GM19043 (cell line): ENCODE measurements around the gene MAPK8IP3.
"Not testable (repeated sequence)": the region's sequence is repeated elsewhere in the genome, so short reads cannot be mapped to it uniquely, and the experiment has no call there.

ENCODE experiments used
- ATAC-seq: cut with Tn5 transposase; IDR thresholded peaks from one replicate; pipeline ENCODE4 v1.9.1; 2021; ENCODE audit warnings: low read depth; ENCODE audit not compliant: unreplicated experiment

Gene MAPK8IP3

DNA sequence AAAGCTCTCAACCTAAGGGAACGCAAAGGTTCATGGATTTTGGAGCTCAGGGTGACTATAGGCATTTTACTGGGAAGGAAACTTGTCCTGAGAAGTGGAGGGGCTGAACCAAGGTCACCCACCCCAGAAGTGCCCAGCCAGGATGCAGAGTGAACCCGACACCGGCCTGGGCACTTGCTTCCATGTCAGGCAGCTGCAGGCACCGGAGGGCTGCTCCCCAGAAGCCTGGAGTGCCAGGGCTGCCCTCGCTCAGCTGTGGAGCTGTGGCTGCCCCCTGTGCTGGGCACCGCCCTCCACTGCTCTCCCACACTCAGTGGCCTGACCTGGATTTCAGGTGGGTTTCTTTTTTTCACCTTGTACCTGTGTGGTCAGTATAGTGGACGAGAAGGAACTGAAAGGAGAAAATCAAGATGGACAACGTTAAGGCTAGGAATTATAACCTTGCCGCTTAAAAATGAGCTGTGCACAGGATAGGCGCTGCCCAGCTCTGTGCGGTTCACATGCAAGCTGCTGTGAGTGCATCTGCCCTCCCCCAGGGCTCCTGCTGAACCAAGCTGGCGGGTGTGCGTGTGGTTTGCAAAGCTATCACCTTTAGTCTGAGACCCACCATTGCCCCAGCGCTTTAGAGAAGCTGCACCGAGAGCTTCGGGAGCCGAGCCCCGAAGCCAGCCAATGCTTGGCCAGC lies 2.2 kb downstream of the MAPK8IP3 start:
- ATAC-seq: no peak

DNA sequence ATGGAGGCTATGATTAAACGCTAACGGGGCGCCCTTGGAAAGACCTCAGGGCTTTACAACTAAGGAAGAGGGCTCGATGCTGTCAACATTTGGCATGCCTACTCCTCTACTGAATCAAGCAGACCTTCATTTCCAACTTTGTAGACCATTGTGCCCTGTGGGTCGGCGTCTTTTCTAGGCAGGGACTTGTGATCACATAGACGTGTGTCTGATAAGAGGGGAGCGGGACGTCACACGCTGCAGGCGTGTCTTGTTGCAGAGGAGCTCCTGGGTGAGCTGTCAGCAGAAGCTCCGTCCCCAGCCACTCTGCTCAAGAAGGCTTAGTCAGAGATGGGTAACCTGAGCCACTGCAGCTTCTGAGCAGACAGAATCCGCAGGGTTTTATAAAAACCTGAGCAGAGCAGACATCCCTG lies 2.8 kb downstream of the MAPK8IP3 start:
- no peak for ATAC-seq

DNA sequence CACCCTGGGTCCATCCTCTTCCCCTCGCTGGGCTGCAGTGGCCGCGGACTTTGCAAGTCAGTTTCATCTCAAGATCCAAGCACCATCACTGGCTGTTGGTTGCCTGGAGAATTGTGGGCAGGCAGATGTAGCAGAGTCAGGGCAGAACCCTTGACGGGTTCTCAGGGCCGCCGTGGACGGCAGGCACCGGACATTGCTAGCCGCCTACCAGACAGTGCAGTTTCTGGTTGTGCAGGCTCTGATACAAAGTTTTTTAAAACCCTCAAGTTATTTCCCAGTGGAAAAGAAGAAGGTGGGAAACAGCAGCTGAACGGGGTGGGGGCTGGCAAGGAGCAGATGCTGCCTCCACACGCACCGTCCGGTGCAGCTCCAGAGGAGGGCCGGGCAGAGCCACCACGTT lies 3.4 kb downstream of the MAPK8IP3 start:
- ATAC-seq: no peak

DNA sequence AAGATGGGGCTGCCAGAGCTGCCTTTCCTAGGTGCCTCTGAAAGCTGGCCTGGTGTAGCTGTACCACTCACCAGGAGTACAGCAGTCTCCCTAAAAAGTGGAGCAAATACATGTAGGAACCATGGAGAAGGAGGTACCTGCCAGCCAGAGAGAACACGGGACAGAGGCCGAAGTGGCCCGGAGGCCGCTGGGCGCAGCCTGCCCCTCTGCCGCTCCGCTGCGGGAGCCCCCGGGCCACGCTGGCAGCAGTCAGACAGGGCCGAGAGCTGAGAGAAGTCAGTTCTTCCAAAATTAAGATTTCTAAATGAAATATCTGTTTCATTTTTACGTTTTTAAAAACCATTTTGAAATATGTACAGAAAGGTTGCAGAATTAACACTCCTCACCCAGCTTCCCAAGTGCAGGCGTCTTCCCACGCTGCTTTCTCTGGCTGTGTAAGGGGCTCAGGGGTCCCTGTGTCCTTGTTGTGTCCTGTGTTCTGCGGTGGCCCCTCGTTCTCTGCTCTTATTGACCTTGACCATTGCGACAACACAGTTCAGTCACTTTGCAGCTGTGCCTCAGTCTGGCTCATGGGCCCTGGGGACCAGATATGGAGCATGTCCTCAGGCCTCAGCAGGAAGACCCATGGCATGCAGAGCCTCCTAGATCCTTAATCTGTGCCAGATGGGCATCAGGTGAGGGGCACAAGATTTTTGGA lies 5.0 kb downstream of the MAPK8IP3 start:
- ATAC-seq: no peak

DNA sequence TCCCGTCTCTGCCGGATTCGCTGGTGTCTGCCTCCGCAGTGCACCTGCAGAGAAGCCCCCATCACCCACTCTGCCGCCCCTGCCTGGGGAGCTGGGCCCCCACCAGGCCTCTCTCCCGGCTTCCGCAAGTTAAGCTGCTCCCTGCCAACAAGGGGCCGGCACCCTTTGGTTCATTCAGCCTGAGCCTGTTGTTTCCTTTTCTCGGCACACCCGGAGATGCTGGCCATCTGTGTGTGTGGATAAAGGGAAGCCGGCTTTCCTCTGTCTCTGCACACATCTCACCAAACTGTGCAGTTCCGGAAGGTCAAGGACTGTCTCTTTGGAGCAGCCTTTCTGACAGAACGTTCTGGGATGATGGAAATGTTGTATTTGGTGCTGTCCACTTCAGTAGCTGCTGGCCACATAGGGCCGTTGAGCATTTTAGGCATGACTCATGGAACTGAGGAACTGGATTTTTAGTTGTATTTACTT lies 6.8 kb downstream of the MAPK8IP3 start:
- no peak for ATAC-seq

DNA sequence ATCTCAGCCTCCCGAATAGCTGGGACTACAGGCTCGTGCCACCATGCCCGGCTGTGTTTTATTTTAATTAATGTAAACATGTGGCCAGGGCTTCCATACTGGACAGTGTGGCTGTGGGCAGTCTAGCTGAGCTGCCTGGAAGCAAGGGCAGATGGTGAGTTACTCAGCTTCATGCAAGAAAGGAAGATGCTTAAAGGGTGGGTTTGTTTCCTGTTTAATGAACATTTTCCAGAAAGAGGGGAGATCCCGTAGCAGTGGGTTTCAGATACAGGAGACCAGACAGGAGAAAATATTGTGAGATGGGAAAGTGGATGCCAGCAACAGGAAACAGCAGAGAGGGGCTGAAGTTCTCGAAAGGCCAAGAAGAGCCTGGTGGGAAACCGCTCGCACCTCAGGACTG lies 7.3 kb downstream of the MAPK8IP3 start:
- no peak for ATAC-seq

DNA sequence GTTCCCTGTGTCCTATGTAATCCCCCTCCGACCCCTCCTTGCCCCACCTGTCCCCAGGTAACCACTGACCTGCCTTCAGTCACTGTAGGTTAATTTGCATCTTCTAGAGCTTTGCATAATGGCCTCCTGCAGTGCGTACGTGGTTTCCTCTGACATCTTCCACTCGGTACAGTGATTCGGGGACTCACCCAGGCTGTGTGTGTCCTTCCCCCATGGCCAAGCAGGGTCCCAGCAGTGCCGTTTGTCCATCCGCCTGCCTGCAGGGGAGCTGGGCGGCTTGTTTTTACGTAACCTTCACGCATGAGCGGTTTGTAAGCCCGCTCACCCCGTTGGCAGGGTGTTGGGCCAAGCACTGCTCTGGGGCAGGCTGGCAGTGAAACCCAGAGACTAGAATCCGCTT lies 7.9 kb downstream of the MAPK8IP3 start:
- ATAC-seq: no peak

DNA sequence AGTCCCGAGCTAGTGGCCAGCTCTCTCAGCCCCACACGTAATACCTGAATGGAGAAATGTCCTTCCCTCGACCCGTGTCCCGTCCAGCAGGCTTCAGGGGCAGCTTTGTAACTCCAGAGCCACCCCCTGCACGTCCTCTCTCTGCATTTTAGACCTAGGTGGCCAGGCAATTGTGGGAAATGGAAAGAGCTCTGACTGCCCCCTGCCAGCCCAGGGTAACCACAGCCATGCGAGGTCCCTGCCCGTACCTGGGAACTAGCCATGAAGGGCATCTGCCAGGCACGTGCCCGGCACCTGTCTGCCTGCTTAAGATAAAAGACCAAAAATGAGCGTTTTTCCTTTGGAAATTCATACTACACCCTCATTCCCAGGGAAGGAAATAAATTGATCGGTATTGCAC lies 9.2 kb downstream of the MAPK8IP3 start:
- ATAC-seq: no peak

DNA sequence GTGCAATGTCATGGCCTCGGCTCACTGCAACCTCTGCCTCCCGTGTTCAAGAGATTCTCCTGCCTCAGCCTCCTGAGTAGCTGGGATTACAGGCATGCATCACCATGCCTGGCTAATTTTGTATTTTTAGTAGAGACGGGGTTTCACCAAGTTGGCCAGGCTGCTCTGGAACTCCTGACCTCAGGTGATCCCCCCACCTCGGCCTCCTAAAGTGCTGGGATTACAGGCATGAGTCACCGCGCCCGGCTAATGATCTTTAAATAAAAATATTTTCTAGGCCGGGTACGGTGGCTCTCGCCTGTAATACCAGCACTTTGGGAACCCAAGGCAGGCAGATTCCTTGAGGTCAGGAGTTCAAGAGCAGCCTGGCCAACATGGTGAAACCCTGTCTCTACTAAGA lies 12.2 kb downstream of the MAPK8IP3 start:
- ATAC-seq: not testable (repeated sequence)

DNA sequence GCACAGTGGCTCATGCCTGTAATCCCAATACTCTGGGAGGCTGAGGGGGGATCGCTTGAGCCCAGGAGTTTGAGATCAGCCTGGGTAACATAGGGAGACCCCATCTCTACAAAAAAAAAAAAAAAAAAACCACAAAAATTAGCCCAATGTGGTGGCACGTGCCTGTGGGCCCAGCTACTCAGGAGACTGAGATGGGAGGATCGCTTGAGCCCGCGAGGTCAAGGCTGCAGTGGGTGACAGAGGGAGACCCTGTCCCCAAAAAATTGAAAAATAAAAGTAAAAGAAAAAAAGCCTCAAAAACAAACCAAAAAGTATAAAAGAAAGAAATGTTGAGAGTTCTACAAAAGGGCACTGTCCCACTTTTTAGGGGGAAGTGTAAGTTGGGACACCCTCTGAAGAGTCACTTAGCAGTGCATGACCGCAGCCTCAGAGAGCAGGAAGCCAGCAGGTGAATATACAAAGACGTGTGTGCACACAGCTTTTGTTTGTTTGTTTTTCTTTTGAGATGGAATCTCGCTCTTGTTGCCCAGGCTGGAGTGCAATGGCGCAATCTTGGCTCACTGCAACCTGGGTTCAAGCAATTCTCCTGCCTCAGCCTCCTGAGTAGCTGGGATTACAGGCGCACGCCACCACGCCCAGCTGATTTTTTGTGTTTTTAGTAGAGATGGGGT lies 13.7 kb downstream of the MAPK8IP3 start:
- not testable (repeated sequence) for ATAC-seq

DNA sequence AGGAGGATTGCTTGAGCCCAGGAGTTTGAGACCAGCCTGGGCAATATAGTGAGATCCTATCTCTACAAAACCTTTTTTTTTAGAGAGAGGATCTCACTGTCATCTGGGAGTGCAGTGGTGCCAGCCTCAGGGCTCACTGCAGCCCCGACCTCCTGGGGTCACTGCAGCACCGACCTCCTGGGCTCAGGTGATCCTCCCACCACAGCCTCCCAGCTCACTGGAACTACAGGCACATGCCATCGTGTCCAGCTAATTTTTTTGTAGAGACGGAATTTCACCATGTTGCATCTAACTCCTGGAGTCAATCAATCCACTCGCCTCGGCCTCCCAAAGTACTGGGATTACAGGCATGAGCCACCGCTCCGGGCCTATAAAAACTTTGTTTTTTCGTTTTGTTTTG lies 15.4 kb downstream of the MAPK8IP3 start:
- ATAC-seq: no peak

DNA sequence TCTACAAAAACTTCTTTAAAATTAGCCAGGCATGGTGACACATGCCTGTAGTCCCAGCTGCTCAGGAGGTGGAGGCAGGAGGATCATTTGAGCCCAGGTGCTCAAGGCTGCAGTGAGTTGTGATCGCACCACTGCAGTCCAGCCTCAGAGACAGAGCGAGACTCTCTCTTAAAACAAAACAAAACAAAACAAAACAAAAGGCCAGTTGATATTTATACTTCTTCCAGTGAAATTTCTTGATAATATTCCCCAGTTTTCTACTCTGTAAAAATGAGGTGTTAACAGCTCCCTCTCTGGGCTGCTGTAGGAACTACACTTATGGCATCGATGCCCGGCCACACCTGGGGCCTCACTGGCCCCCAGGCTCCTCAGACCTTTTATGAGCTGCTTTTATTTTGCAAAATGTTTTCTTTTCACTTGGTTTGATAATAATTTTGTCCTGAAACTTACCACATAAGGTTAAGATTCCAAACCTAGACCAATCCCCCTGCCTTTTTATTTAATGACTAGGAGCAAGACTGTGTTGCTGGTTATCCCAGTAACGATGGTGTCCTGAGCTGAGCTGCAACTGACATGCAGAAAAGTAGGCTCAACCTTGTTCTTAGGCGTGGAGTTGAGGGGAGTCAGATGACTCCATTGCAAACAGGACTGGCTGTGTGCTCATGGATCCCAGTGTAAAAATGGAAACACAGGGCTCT lies 17.6 kb downstream of the MAPK8IP3 start:
- ATAC-seq: no peak

DNA sequence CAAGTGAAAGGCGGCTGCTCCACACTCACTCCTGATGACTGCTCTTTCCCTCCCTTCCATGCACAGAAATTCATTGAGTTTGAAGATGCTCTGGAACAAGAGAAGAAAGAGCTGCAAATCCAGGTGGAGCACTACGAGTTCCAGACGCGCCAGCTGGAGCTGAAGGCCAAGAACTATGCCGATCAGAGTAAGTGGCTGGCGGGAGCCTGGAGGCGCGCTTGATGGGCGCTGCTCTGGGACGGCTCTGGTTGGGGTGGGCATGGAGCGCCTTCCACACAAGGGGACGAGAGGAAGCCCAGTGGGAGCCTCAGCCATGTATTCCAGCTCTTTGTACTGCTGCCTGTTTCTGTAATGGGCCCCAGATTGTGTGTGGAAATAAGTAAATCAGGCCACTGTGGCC lies 18.5 kb downstream of the MAPK8IP3 start:
- no peak for ATAC-seq

DNA sequence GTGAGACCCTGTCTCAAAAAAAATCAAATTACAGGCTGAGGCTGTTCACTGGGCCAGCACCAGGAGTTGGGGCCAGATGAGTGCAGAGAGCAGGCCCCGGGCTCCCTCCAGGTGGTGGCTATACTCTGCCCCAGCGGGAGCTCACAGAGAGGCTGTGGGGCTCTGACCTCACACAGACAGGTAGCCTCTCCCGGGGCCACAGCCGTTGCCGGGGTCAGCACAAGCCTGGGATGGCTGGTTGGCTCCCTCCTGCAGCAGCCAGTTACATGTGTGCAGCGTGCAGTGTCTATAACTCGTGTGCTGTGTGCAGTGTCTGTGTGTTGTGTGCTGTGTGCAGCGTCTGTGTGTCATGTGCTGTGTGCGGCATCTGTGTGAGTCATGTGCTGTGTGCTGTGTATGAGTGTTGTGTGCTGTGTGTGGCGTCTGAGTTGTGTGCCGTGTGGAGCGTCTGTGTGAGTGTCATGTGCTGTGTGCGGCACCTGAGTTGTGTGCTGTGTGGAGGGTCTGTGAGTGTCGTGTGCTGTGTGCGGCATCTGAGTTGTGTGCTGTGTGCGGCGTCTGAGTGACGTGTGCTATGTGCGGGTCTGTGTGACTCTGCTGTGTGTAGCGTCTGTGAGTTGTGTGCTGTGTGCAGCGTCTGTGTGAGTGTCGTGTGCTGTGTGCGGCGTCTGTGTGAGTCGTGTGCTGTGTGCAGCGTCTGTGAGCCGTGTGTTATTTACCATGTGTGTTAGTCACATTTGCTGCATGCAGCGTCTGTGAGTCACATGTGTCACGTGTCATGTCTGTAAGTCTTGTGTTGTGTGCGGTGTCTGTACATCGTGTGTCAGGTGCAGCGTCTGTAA lies 20.9 kb downstream of the MAPK8IP3 start:
- ATAC-seq: no peak

DNA sequence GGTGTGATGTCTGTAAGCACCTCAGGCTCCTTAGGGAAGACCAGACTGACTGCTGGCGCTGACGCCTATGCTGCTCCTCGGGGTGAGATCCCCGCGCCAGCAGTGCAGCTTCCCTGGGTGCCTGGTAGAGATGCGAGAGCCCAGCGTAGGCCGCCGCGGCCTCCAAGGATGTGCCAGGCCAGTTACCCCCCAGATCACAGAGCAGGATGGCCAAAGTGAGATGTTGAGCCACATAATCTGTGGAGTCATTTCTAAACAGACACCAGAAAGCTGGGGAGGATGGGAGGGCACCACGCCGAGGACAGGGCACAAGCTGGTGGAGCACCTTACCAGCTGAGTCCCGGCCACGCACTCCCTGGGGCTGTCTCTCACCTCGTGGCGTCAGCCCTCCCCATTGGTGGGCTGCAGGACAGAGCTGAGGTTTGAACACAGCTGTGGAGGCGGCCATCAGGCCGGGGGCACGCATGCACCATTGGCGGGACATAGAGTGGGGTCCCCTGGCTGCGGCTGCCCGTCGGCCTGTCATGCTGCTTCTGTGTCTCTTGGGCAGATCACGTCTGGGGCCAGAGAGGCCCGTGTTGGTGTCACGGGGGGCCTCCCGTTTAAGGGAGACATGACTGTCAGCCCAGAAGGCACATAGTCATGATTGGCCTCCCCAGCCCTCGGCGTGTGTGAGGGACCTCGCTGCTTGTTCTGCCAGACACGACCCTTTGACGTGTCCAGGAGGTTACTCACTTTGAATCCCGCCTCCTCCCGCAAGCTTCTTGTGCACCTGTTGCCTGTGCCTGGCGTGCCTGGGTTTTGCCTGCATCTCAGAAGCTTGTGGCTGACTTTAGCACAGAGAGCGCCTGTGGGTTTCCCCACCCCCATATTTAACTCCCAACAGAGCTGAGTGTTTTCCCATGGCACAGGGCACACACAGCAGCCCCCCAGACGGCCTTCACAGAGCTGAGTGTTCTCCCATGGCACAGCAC lies 21.9 kb downstream of the MAPK8IP3 start:
- ATAC-seq: no peak

DNA sequence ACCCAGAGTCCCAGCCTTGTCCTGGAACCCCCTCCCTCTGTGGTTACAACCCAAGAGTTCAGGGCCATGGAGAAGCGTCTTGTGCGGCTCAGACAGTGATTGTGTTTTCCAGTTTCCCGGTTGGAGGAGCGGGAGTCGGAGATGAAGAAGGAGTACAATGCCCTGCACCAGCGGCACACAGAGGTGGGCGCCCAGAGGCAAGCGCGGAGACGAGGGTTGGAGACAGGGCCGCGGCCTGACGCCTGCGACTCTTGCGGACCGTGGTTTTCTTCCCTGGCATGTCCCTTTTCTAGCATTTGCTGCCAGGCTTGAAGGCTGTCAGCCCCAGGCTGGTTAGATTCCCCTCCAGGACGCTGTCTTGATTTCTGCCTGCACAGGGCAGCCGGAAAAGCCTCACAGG lies 23.0 kb downstream of the MAPK8IP3 start:
- ATAC-seq: no peak

DNA sequence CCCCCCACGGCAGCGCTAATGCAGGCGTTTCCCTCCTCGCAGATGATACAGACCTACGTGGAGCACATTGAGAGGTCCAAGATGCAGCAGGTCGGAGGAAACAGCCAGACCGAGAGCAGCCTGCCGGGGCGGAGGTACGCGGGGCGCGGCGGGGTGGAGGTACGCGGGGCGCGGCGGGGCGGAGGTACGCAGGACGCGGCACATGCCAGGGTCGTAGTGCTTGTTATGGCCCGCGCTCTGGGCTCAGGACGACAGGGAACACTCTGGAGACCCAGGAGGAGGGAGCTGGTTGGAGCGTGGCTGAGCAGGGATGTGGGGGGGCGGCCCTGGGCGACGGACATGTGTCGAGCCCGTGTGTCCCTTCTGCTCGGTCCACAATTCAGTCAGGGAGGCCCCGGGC lies 23.4 kb downstream of the MAPK8IP3 start:
- no peak for ATAC-seq

DNA sequence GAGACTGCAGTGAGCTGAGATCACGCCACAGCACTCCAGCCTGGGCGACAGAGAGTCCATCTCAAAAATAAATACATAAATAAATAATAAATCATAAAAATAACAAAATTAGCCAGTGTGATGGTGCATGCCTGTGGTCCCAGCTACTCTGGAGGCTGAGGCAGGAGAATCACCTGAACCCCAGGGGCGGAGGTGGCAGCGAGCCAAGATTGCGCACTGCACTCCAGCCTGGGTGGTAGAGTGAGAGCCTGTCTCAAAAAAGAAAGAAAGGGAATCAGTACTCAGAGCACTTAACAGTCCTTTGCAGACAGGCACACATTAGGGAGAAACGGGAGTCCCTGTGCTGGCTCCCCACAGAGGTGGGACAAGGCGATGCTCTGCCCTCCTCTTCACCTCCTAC lies 25.1 kb downstream of the MAPK8IP3 start:
- ATAC-seq: no peak

DNA sequence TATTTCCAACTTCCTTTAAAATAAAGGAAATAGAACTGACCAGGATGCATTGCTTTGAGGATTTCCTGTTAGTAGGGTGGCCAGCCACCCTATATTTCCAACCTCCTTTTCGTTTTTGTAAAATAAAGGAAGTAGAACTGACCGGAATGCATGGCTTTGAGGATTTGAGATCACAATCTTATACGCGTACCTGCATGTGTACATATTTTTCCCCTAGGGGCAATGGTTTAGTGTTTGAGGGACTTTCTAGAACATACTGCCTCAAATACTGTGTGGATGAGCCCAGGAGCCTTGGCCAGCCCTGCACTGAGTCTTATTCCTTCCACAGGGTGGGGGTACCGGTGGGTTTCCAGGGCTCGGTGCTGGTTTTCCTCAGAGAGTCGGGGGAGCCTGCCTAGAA lies 25.6 kb downstream of the MAPK8IP3 start:
- ATAC-seq: no peak
